GM21360 (cell line): Measurements from ENCODE around the gene WDR75.
"Not testable (repeated sequence)": the region's sequence is repeated elsewhere in the genome, so short reads cannot be mapped to it uniquely, and the experiment has no call there.

Experiments used
- ATAC-seq: cut with Tn5 transposase; IDR thresholded peaks from one replicate; pipeline ENCODE4 v1.9.1; 2021; ENCODE audit warnings: mild to moderate bottlenecking, moderate library complexity; ENCODE audit not compliant: unreplicated experiment

Gene WDR75

DNA sequence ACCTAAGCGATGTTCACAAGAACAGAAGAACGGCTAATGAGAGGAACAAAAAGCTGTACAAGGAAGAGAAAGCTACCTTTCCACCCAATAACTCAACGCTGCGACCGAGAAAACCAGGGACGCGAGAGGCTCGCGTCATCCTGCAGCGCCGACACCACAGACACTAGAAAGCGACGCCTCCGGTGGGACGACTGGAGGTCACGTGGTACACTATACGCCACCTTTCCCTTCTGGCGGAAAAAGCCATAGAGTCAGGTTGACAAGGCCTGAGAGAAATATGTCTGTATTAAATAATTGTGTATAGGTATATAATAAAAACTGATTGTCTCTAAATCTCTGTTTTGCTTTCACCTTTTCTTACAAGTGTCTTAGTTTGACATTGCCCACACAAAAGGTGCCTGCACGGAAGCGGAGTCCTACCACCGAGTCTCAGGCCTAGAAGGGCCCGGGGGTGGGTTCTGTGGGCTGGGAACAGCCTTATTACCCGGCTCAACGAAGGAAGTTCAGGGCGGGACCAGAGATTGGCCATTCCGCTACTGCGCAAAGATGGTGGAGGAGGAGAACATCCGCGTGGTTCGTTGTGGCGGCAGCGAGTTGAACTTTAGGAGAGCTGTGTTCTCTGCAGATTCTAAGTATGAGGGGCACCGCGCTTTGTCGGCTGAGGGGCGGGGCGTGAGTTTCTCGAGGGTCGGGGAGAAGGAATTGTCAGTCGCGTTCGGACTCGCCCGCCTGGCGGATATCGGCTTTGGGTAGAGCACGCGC, at the start of gene WDR75:
TSS of gene WDR75 (plus strand) at position 528 of the 762 bp plus-strand sequence. CDS start at position 547, 19 bp downstream.
- ATAC-seq, result peak; percentile 86

DNA sequence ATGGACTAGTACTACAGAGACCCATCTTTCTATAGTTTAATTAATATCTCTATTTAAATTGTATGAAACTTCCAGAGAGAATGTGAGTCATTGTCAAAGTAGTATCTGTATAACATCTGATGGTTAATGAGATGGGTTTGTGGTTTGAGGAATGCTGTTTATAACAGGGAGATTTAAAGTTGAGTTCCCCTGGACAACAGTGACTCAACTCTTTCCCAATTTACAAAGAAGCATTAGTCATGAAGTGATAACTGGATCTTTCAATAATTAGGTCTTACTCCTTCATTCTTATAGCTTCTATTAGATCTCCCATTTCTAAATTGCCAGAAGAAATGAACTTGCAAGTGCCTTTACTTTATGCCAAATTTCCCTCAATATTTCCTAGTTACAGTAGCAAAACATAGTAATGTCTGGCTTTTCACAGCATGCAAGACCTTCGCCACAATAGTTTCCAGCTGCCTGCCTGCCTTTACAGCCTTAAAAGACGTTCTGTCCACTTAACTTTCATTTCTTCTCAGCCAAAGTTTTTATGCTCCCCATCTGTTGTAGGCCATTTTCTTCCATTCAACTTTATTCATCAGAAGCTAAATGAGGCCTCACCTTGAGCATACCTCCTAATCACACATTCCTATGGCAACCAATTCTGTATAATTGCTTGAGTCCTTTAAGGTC, 47.7 kb upstream of the WDR75 start:
- ATAC-seq, result no peak

DNA sequence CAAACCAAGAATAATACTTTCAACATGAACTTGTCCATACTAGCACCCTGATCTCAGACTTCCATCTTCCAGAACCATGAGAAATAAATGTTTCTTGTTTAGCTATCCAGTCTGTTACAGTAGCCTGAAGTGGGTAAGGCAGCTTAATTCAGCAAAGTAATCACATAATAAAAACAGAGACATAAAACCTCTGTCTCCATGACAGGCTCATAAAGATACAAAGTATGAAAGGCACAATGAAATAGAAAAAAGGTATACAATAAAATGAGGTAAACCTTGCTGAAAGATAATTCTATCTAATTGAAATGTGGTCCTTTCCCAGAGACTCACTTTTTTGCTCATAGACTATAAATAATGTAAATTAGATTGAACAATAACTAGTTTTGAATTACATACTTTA, 46.7 kb upstream of the WDR75 start:
- no peak for ATAC-seq

DNA sequence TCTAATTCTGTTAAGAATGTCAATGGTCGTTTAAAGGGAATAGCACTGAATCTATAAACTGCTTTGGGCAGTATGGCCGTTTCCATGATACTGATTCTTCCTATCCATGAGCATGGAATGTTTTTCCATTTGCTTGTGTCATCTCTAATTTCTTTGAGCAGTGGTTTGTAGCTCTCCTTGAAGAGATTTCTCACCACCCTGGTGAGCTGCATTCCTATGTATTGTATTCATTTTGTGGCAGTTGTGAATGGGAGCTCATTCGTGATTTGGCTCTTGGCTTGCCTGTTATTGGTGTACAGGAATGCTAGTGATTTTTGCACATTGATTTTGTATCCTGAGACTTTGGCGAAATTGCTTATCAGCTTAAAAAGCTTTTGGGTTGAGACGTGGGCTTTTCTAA, 38.3 kb upstream of the WDR75 start:
- ATAC-seq, result no peak

DNA sequence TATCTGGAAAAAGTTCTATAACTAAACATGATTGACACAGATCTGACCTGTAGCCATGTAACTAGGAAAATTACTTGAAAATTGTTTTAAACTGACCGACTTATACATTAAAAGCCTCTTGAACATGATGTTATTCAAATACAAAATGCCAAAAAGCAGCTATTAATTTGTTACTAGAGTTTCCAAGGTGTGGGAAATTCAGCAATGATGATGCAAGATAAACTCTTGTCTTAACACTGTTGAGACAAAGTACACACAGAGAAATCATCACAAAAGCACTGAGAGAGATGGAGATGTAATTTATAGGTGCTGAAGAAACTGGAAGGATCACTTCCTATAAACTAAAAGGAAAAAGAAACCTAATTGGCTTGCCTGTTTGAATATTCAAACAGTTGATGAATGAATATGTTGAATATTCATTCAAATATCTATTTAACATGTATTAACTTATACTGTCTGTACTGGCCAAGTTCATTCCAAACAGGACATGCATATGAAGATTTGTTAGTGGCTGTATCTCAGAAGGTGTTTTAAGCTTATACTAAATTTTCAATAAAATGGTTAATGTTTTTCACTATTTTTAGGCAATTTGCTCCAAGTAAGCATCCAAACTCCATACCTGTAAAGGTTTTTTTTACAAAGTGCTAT, 34.6 kb upstream of the WDR75 start:
- ATAC-seq, result no peak

DNA sequence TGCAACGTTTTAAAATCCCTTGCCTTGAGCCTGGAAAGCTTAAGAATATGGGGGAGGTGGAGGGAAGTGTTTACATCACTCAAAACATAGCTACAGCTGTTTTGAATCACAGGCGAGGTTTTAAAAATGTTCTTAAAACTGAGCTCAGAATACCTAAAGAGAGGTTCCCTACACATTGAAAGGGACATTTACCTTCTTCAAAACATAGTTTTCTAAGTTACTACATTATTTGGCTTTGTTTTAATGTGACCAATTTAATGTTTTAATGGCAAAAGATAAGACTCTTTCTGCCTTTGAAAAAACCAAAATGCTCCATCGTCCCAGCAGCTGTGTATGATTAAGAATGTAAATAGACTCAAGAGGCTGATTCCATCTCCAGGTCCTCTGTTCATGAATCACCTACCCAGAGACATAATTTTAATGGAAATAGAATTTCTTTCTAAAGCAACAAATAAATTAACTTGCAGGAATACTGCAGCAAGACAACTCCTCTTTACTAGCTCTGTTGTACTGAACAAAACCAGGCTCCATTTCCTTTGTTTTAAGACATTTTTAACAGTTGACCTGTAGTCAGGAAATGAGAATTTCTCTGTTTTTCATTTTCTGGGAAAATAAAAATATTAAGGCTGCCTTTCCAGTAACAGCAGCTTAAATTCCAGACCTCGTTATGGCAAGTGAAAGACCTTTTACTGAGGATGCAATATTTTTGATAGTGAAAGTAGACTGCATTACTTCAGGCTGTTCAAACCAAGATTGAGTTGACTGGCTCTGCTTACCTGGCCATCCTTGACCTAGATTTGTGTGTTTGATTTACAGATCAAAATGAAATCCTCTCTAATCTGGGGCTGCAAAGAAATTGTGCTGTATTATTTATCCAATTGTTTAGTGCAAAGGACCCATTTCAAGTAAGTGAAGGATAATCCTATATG, 33.7 kb upstream of the WDR75 start:
- ATAC-seq, result no peak

DNA sequence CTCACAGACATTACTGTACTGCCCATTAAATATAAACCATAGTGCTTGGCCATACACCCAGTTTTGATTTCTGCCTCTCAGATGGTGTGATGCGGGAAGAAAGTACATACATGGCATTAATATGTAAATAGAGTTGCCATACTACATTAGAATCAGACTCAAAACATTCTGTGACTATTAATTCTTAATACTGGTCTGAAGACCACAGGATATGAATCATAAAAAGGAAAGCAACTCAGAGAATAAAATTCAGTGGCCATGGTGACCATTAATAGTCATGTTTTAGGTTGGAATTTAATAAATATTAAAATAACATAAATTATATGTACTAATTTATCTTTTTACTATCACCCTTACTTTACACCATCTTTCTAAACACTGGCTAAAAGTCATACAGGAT, 33.0 kb upstream of the WDR75 start:
- no peak for ATAC-seq

DNA sequence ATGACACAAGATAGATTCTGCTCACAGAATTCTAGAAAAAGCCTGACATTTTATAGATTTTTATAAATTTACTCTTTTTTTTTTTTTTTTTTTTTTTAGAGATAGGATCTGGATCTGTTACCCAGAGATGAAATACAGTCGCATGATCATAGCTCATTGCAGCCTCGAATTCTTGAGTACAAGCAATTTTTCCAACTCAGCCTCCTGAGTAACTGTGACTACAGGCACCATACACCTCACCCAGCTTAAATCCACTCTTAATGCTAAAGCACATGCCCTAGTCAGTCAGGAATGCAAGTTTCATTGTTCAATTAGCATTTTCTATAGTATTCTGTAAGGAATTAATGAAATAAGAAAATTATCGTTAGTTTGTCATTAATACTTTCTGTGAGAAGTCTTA, 32.1 kb upstream of the WDR75 start:
- ATAC-seq, result no peak

DNA sequence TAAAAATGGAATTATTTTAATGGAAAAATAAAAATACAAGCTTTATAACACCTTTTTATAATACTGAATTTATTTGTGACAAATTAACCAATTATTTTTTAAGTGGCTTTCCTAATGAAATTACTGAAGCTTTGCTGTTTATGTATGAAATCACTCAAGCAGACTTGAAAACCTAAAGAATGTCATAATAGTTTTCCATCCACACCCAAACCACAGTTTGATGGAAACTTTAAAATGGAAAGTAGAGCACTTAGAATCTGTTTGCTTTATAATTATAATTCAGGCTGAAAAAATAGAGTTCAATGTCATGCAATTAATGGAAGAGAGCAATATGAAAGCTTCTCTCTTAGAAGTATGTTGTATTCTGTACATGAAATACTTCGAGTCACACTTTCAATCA, 31.6 kb upstream of the WDR75 start:
- ATAC-seq, result no peak

DNA sequence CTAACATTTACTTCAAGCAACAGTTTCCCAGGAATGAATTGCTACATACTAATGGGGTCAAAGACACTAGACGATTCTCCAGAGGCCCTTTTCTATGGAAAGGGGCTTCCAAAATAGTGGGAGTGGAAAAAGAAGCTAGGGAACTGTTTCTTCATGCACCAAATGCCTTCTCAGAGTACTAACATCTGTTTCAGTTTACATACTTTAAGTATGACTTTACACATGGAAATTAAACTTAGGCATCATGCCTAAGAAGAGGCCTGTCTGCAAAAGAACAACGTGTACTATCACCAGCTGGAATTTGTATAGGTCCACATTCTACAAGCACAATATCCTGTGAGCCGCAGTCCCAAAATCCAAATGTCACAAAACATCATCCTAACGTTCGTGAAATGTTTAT, 29.4 kb upstream of the WDR75 start:
- ATAC-seq, result no peak

DNA sequence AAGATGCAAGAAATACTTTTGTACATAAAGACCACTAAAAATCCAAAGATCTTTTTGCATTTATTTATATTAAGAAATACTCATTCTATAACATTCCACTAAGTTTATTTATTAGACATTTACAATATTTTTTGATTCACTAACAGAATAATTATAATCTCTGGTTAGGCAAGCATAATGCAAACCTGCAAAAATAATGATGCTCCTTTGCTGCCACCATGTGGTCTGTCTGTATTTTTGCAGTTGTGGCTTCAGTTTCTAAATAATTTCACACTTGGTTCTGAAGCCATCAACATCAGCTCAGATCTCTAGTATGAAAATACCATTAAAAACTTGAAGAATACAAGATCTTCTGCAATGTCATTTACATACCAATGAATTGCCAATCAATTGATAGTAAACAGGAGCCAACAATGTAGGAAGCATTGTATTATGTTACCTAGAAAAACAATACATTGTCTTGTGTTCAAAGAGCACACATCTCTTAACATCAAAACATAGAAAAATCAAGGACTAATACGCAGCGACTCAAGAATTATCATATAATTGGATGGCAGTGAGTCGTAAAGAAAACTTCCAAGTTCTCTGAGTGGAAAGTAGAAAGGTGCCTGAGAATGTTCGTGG, 28.8 kb upstream of the WDR75 start:
- peak; percentile 70 for ATAC-seq

DNA sequence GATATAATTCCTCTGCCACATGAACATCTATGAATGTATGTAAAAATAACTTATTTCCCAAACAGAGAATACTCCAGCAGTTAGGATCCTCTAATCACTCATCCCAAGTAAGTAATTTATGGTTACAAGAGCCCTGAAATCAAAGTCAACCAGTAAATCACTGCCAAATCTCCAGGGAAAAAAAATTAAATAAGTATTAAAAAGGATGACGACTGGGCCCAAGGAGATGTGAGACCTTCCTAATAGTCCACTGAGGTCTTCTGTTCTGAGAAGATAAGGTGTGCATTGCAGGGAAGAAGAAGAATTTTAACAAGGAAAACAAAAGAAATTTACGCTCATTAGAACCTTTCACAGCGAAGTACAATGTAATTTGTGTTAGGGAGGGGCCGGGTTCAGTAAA, 28.0 kb upstream of the WDR75 start:
- ATAC-seq, result no peak

DNA sequence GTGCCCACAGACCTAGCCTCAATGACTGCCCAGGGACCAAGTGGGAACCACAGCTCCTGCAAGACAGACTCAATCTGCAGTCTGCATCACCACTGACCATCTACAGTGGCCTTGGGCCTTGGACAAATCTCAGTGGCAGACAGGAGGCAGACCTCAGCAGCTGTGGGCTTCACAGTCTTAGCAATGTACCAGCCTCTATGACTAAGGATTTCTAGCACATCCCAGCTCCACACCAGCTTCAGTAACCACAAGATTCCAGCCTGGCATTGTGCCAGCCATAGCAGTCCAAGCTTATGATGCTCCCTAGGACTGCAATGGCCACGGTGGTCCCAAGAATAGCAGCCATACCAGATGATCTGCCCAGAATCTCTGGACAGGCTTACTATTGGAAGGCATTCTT, 19.6 kb upstream of the WDR75 start:
- no peak for ATAC-seq

DNA sequence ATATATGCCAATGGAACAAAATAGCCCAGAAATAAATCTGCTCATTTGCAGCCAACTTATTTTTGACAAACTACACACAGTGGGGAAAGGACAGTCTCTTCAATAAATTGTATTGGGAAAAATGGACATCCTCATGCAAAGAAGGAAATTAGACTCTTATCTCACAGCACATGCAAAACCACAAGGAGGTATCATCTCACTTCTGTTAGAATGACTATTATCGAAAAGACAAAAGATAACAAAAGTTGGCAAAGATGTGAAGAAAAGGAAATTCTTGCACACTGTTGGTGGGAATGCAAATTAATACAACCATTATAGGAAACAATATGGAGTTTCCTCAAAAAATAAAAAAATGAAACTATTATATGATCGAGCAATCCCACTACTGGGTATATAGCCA, 16.3 kb upstream of the WDR75 start:
- no peak for ATAC-seq

DNA sequence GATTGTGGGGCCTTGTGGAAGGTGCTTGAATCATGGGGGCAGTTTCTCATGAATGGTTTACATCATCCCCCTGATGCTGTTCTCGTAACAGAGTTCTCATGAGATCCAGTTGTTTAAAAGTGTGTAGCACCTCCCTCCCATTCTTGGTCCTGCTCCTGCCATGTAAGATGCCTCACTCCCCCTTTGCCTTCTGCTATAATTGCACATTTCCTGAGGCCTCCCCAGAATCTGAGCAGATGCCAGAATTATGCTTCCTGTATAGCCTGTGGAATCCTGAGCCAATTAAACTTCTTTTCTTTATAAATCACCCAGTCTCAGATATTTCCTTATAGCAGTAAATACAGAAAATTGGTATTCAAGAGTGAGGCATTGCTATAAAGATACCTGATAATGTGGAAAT, 15.6 kb upstream of the WDR75 start:
- ATAC-seq, result no peak

DNA sequence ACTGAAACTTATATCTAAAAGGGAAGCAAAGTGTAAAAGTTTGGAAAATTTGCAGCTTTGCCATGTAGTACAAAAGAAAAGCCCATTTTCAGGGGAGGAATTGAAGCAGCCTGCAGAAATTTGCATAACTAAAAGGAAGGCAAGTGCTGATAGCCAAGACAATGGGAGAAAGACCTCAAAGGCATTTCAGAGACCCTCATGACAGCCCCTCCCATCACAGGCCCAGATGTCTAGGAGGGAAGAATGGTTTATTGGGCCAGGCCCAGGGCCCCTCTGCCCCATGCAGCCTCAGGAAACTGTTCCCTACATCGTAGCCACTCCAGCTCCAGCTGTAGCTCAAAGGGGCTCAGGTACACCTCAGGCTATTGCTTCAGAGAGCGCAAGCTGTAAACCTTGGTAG, 14.4 kb upstream of the WDR75 start:
- no peak for ATAC-seq

DNA sequence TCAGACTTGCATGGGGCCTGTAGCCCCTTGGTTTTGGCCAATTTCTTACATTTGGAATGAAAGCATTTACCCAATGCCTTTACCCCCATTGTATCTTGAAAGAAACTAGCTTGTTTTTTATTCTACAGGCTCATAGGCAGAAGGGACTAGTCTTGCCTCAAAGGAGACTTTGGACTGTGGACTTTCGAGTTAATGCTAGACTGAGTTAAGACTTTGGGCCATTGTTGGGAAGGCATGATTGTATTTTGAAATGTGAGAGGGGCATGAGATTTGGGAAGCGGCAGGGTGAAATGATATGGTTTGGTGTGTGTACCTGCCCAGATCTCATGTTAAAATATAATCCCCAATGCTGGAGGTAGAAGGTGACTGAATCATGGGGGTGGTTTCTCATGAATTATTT, 13.4 kb upstream of the WDR75 start:
- no peak for ATAC-seq

DNA sequence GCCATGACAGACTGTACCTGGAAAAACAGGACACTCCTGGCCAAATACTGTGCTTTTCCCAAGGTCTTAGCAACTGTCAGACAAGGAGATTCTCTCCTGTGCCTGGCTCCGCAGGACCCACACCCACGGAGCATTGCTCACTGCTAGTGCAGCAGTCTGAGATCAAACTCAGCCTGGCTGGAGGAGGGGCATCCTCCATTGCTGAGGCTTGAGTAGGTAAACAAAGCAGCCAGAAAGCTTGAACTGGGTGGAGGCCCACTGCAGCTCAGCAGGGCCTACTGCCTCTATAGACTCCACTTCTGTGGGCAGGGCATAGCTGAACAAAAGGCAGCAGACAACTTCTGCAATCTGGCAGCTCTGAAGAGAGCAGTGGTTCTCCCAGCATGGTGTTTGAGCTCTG, 10.8 kb upstream of the WDR75 start:
- not testable (repeated sequence) for ATAC-seq

DNA sequence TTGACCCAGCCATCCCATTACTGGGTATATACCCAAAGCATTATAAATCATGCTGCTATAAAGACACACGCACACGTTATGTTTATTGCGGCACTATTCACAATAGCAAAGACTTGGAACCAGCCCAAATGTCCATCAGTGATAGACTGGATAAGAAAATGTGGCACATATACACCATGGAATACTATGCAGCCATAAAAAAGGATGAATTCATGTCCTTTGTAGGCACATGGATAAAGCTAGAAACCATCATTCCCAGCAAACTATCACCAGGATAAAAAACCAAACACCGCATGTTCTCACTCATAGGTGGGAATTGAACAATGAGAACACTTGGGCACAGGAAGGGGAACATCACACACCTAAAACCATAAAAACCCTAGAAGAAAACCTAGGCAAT, 5.5 kb upstream of the WDR75 start:
- not testable (repeated sequence) for ATAC-seq

DNA sequence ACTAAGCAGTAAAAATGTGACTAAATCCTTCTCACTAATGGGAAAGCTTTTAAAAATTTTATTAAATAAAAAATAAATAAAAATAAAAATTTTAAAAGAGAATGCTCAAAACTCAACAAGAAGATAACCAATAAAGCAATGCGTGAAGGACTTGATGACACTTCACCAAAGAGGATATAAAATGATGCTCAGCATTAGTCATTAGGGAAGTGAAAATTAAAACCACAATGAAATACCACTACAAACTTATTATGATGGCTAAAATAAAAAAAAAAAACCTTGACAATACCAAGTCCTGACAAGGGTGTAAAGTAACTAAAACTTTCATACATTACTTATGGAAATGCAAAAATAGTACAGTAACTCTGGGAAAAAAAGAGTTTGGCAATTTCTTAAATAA, 3.3 kb upstream of the WDR75 start:
- no peak for ATAC-seq

DNA sequence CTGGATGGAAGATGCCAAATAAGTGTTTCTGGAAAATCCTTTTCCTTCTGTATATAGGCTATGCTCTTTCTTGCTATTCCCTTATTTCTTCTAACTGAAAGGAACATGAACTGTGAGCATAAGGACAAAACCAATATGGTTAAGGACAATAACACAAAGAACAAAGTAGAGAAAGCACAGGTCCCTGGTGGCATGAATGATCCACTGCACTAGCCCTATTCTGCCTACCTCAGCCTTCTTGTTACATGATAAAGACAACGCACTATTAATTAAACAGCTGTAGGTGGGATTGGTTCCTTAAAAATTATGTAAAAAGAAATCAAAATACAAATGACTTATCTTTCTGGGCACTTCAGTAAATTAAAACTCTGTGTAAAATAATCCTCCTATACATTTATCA, 1.9 kb upstream of the WDR75 start:
- no peak for ATAC-seq
